Measurements from ENCODE around the gene DNASE1L1. TPM values are rescaled to one million over a fixed set of nuclear protein-coding genes. Genes with fewer than 3 reads are reported as not detected.
A peak's percentile ranks its signal among the peaks of the same experiment; 100 is the strongest.

DNASE1L1 gene
- total and polyA plus RNA-seq, 2 of the 13 experiments (the other 11 are each of a cell fraction or from before 2014, with no cell fraction given) = 4.7 to 12.3 TPM

DNA sequence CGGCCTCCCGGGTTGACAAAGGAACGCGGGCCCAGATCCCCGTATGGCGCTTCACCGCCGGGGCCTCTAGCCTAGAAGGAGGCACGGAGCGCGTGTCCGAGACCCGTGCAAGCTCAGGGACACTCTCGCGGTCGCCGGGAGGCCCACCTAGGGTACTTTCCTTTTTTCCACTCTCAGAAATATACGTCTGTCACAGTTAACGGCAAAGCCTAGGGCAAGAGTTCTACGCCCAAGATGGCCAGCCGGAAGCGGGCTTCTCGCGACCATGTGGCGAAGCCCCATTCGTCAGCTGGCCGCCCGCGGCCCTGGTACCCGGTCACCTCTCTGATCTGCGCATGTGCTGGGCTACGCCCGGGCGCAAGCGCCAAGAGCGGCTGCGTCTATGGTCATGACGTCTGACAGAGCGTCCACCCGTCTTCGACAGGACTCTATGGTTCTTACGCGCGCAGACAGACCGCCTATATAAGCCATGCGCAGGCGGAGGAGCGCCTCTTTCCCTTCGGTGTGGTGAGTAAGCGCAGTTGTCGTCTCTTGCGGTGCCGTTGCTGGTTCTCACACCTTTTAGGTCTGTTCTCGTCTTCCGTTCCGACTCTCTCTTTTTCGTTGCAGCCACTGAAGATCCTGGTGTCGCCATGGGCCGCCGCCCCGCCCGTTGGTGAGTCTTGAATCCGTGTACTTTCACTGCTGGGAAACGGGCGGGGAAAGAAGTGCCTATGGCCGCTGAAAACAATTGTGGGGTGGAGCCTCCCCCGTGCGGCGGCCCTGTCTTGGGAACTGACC, 11.0 kb downstream of the DNASE1L1 start, which contains the start of gene RPL10 (continued):
- TF ChIP-seq, protein P1, sequence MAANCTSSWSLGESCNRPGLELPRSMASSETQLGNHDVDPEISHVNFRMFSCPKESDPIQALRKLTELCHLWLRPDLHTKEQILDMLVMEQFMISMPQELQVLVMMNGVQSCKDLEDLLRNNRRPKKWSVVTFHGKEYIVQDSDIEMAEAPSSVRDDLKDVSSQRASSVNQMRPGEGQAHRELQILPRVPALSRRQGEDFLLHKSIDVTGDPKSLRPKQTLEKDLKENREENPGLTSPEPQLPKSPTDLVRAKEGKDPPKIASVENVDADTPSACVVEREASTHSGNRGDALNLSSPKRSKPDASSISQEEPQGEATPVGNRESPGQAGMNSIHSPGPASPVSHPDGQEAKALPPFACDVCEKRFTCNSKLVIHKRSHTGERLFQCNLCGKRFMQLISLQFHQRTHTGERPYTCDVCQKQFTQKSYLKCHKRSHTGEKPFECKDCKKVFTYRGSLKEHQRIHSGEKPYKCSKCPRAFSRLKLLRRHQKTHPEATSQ (CRISPR knock-in tag; IDR thresholded peaks at IDR 0.05; ENCODE audit: borderline replicate concordance) = no peak; the same call in 1 of the 2 replicates
- no peak for TF ChIP-seq KMT2B (CRISPR knock-in tag; IDR thresholded peaks at IDR 0.05)
- no peak; the same call in 1 of the 2 replicates for TF ChIP-seq ZNF552 (CRISPR knock-in tag; IDR thresholded peaks at IDR 0.05; ENCODE audit: borderline replicate concordance)
- TF ChIP-seq, protein P2, sequence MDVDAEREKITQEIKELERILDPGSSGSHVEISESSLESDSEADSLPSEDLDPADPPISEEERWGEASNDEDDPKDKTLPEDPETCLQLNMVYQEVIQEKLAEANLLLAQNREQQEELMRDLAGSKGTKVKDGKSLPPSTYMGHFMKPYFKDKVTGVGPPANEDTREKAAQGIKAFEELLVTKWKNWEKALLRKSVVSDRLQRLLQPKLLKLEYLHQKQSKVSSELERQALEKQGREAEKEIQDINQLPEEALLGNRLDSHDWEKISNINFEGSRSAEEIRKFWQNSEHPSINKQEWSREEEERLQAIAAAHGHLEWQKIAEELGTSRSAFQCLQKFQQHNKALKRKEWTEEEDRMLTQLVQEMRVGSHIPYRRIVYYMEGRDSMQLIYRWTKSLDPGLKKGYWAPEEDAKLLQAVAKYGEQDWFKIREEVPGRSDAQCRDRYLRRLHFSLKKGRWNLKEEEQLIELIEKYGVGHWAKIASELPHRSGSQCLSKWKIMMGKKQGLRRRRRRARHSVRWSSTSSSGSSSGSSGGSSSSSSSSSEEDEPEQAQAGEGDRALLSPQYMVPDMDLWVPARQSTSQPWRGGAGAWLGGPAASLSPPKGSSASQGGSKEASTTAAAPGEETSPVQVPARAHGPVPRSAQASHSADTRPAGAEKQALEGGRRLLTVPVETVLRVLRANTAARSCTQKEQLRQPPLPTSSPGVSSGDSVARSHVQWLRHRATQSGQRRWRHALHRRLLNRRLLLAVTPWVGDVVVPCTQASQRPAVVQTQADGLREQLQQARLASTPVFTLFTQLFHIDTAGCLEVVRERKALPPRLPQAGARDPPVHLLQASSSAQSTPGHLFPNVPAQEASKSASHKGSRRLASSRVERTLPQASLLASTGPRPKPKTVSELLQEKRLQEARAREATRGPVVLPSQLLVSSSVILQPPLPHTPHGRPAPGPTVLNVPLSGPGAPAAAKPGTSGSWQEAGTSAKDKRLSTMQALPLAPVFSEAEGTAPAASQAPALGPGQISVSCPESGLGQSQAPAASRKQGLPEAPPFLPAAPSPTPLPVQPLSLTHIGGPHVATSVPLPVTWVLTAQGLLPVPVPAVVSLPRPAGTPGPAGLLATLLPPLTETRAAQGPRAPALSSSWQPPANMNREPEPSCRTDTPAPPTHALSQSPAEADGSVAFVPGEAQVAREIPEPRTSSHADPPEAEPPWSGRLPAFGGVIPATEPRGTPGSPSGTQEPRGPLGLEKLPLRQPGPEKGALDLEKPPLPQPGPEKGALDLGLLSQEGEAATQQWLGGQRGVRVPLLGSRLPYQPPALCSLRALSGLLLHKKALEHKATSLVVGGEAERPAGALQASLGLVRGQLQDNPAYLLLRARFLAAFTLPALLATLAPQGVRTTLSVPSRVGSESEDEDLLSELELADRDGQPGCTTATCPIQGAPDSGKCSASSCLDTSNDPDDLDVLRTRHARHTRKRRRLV (CRISPR knock-in tag; IDR thresholded peaks at IDR 0.05) = no peak
- TF ChIP-seq PPARG (CRISPR knock-in tag; conservative IDR thresholded peaks at IDR 0.05) = no peak
- TF ChIP-seq KDM4B (CRISPR knock-in tag; IDR thresholded peaks at IDR 0.05) = no peak
- TF ChIP-seq CBFB (CRISPR knock-in tag; IDR thresholded peaks at IDR 0.05) = no peak
- TF ChIP-seq SETDB1 (CRISPR knock-in tag; IDR thresholded peaks at IDR 0.05; ENCODE audit: borderline replicate concordance) = no peak
- TF ChIP-seq TMF1 (CRISPR knock-in tag; IDR thresholded peaks at IDR 0.05; ENCODE audit: low read depth) = peak; percentile 22; the same call in 1 of the 2 replicates
- 0 out of 2 replicates have a peak, but pooled peaks have one; percentile 53 for TF ChIP-seq ZNF235 (CRISPR knock-in tag; IDR thresholded peaks at IDR 0.05; ENCODE audit: borderline replicate concordance)
- TF ChIP-seq, protein P3, sequence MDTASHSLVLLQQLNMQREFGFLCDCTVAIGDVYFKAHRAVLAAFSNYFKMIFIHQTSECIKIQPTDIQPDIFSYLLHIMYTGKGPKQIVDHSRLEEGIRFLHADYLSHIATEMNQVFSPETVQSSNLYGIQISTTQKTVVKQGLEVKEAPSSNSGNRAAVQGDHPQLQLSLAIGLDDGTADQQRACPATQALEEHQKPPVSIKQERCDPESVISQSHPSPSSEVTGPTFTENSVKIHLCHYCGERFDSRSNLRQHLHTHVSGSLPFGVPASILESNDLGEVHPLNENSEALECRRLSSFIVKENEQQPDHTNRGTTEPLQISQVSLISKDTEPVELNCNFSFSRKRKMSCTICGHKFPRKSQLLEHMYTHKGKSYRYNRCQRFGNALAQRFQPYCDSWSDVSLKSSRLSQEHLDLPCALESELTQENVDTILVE (CRISPR knock-in tag; IDR thresholded peaks at IDR 0.05) = no peak
- peak; percentile 53; the same call in 1 of the 2 replicates for TF ChIP-seq ZC3H13 (CRISPR knock-in tag; IDR thresholded peaks at IDR 0.05)
- no peak for TF ChIP-seq MAFK (conservative IDR thresholded peaks at IDR 0.05 in 1 of 2, IDR thresholded peaks at IDR 0.05 in 1 of 2; ENCODE audit: low read length in 2 of 2)
- no peak for TF ChIP-seq POGZ (CRISPR knock-in tag; IDR thresholded peaks at IDR 0.05)
- peak; percentile 78; the same call in 1 of the 2 replicates for TF ChIP-seq NKX3-1 (CRISPR knock-in tag; IDR thresholded peaks at IDR 0.05)
- TF ChIP-seq, protein P4, sequence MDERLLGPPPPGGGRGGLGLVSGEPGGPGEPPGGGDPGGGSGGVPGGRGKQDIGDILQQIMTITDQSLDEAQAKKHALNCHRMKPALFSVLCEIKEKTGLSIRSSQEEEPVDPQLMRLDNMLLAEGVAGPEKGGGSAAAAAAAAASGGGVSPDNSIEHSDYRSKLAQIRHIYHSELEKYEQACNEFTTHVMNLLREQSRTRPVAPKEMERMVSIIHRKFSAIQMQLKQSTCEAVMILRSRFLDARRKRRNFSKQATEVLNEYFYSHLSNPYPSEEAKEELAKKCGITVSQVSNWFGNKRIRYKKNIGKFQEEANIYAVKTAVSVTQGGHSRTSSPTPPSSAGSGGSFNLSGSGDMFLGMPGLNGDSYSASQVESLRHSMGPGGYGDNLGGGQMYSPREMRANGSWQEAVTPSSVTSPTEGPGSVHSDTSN (CRISPR knock-in tag; IDR thresholded peaks at IDR 0.05) = no peak
- no peak for TF ChIP-seq CCAR2 (optimal IDR thresholded peaks at IDR 0.05; ENCODE audit: low read depth, low read length)
- no peak for TF ChIP-seq RFX1 (IDR thresholded peaks at IDR 0.05)
- TF ChIP-seq ATRX (CRISPR knock-in tag; IDR thresholded peaks at IDR 0.05; ENCODE audit: borderline replicate concordance) = no peak
- no peak for TF ChIP-seq HOXA5 (CRISPR knock-in tag; IDR thresholded peaks at IDR 0.05)
- no peak for TF ChIP-seq FOXA1 (IDR thresholded peaks at IDR 0.05)
- no peak for TF ChIP-seq FOXA1 (CRISPR knock-in tag; IDR thresholded peaks at IDR 0.05)

All from HepG2 (cell line).